Measurements from ENCODE around the gene CTDP1.
"Not testable (repeated sequence)": the region's sequence is repeated elsewhere in the genome, so short reads cannot be mapped to it uniquely, and the experiment has no call there.

The CTDP1 gene

GRCh38 chr18:79747156-79747845, 67.7 kb downstream of the CTDP1 start:
- no peak for DNase-seq

DNA sequence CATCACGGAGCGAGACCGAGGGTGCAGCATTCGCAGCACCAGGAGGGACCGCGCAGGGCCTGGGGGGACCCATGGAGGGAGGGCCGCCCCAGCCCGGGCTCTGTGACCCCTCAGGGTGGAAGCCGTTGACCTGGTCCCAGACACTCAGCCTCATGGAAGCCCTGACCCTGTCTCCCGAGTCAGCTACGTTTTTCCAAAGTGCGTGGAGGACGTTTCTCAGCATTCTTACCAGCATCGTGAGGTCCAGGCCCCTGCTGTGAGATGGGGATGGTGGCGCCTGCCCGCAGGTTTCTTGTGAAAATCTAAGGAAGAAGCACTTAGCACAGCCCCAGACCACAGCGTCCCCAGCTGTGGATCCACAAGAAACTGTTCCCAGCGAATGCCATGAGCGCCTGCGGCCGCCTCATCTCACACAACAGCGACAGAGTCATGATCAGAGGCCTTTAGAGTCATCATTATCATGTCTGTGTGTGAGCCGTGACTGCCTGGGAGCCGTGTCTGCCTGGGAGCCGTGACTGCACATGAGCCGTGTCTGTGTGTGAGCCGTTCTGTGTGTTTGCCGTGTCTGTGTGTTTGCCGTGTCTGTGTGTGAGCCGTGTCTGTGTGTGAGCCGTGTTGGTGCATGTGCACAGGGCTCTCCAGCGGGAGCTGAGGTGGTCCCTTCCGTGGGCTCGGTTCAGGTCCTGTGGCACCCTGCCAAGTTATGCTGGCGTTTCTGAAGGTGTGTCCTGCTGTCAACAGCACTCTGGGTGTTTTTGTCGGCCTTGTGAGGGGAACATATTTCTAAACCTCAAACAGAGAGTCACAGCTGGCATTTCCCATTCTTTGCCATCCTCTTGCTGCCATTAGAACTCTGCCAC, 68.9 kb downstream of the CTDP1 start:
- DNase-seq = no peak

GRCh38 chr18:79749251-79750191, 69.9 kb downstream of the CTDP1 start:
- DNase-seq = no peak

GRCh38 chr18:79750980-79751571, 71.5 kb downstream of the CTDP1 start:
- no peak for DNase-seq

DNA sequence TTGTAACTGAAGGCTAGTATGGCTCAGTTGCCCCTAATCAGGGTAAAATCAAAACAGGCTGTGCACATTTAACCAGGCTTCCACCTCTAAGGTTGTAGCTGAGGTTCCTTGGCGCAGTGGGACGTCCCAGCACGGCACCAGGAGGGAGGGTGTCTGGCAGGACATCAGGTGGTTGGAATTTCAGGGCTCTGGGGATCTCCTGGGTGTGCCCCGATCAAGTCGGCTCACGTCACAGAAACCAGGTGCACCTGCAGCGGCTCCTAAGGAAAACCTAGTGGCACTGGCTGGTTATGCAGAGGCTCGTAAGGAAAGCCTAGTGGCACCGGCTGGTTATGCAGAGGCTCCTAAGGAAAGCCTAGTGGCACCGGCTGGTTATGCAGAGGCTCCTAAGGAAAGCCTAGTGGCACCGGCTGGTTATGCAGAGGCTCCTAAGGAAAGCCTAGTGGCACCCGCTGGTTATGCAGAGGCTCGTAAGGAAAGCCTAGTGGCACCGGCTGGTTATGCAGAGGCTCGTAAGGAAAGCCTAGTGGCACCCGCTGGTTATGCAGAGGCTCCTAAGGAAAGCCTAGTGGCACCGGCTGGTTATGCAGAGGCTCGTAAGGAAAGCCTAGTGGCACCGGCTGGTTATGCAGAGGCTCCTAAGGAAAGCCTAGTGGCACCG, 72.4 kb downstream of the CTDP1 start:
- not testable (repeated sequence) for DNase-seq

DNA sequence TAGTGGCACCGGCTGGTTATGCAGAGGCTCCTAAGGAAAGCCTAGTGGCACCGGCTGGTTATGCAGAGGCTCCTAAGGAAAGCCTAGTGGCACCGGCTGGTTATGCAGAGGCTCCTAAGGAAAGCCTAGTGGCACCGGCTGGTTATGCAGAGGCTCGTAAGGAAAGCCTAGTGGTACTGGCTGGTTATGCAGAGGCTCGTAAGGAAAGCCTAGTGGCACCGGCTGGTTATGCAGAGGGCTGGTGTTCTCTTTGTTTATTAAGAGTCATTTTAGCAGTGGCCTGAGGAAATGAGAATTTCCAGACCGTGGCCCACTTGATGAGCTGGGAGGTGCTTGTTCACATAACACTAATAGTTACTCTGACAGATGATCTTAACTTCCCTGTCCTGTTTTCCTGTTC, 73.3 kb downstream of the CTDP1 start:
- not testable (repeated sequence) for DNase-seq

- DNase-seq = no peak
Measured at GRCh38 chr18:79753391-79753851, 73.8 kb downstream of the CTDP1 start.

DNA sequence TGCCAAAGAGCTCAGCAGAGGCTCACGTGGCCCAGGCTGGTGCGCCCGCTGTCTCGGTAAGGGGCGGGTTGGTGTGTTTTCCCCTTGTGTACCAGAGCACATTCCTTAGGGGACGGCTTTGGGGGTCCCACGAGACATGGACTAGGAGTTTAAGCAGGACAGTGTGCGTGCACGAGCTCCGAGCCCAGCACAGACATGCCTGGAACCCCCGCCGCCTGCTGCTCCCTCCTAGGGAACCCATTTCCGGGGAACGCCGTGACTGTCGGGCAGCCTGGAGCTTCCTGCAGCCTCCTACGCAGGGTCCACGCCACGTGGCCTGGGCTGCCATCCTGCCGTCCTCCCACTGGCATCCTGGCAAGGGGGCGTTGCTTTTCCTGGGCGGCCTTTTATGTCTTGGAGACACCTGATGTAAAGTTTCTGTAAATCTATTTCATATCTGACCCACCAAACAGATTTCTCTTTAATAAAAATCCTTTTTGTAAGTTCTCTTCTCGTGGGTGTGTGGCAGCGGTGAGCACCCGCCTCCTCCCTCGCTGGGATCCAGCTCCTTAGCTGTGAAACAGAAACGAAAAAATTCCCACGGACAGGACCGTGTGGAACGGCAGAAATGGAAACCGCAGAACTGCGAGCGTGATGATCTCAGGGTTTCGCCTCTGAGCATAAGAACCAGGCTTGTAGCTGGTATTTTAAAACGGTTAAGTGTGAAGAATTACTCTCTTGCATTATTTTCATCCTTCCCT, 74.6 kb downstream of the CTDP1 start:
- no peak for DNase-seq

GRCh38 chr18:79754831-79755351, 75.3 kb downstream of the CTDP1 start:
- DNase-seq = no peak

DNA sequence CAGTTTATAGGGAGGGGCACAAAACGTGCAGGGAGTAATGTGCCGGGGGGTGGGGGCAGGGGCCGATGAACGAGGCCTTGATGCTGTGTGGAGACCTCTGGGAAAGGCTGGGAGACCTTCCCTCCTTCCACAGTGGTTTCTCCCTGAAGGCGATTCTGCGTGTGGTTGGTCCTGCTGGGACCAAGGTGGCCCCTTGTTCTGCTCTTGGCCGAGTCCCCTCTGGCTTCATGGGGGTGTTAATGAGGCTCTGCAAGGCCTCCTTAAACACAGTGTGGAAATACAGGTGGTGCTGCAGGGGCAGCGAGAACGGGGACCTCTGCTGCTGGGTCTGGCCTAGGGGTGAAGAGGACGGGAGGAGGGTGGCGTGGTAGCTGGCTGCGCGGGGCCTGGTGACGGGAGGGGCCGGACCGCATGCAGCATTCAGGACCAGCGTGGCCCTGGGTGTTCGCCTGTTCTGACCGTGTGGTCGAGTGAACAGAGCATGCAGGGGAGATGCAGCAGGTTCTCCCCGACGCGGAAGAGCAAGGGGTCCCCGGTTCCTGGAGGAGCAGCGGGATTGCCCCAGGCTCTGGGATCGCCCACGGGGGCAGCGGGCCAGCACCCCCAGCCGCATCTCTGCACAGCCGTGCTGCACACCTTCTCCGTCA, 76.0 kb downstream of the CTDP1 start:
- no peak for DNase-seq

GRCh38 chr18:79756143-79756500, 76.5 kb downstream of the CTDP1 start:
- DNase-seq = no peak

DNA sequence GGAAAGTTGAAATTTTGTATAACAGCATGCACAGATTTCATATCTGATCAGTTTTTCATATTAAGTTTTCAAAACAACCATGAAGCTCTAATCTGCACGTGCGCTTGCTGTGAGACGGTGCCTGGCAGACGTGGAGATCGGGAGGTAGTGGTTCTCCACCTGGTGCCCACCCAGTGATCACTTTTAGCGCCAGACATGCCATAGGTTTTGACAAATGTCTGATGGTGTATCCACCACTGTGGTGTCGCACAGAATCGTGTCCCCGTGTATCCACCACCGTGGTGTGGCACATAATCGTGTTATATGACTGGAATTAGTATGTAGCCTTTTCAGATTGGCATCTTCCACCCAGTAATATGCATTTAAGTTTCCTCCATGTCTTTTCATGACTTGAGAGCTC, 77.2 kb downstream of the CTDP1 start:
- no peak for DNase-seq

- no peak for DNase-seq
Measured at GRCh38 chr18:79760348-79760747, 80.7 kb downstream of the CTDP1 start.

DNA sequence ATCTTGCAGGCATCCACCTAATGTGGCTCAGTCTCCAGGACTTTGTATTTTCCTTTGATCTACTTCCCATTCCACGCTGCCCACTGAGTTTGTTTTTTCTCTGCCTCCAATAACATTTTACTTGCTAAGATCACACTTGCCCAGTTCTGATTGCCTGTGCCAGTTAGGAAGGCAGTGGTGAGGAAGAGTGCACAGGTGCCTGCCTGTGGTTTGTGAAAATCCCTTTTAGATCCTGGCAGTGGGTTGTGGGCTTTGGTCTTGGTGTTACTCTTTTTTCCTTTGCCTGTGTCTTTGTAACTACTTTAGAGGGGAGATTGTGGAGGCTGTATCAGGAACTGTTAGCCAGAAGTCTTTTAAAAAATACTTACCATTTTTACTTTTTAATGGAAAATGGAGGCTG, 81.3 kb downstream of the CTDP1 start:
- no peak for DNase-seq

DNA sequence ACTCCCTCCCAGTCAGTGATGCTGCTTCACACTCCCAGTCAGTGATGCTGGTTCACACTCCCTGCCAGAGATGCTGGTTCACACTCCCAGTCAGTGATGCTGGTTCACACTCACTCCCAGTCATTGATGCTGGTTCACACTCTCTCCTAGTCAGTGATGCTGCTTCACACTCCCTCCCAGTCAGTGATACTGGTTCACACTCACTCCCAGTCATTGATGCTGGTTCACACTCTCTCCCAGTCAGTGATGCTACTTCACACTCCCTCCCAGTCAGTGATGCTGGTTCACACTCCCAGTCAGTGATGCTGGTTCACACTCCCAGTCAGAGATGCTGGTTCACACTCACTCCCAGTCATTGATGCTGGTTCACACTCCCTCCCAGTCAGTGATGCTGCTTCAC, 83.8 kb downstream of the CTDP1 start:
- no peak for DNase-seq

DNA sequence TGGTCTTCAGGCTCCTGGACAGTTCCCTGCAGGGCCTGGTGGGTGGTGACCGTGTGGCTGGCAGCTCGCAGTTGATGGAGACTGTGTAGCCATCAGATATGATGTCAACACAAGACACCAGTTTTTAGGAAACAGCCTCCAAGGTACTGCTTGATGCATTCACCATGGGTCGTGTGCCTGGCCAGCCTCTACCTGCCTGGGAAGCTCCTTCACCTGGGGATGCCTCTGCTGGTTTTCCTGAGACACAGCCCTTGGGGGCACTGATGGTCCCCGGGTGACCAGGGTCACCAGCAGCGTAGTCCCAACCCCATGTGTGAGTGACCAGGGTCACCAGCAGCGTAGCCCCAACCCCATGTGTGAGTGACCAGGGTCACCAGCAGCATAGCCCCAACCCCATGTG, 84.5 kb downstream of the CTDP1 start:
- no peak for DNase-seq

GRCh38 chr18:79765491-79766245, 86.1 kb downstream of the CTDP1 start:
- no peak for DNase-seq

DNA sequence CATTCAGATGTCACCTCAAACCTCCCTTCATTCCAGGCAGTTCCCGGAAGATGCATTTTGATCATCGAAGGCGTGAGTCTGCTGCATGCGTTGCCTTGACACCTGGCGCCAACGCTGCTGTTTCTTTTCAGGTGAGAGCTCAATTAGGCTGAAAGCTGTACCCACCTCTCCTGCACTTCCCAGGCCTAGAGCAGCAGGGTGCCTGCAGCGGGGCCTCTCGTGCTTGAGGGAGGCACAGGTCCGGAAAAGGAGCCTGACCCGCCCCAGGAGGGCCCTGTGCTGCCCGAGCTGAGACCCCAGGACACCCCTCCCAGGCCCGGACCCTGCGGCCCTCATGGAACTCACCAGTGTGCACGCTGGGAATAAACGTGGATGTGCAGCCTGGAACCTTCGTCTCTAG, 86.7 kb downstream of the CTDP1 start:
- no peak for DNase-seq

GRCh38 chr18:79768745-79769144, 89.1 kb downstream of the CTDP1 start:
- no peak for DNase-seq
